Transverse colon (tissue), 3 donors: ENCODE data around the gene SOX4.

ENCODE experiments used
- CTCF ChIP-seq, 5 experiments: fragments of 200-600 bp in 3 of 5; fragments of 450-650 bp in 2 of 5; sonication (generic) in 3 of 5; IDR thresholded peaks; 1 replicate in 2 of 5; 2 replicates in 3 of 5; pipeline ENCODE4 v1.5.1; 2016 to 2017; ENCODE audit warnings: antibody characterized with exemption in 5 of 5, inconsistent platforms in 3 of 5, mild to moderate bottlenecking in 2 of 5, moderate library complexity in 1 of 5
- EP300 ChIP-seq: sonication (generic); formaldehyde crosslinking; IDR thresholded peaks from one replicate; pipeline ENCODE4 v1.6.1; 2017; ENCODE audit warnings: antibody characterized with exemption, low read depth
- POLR2A ChIP-seq: fragments of 450-650 bp; IDR thresholded peaks from one replicate; pipeline ENCODE4 v1.6.1; 2016; ENCODE audit warnings: antibody characterized with exemption, mild to moderate bottlenecking, moderate library complexity

- TF ChIP-seq CTCF (IDR thresholded peaks at IDR 0.05), result no peak
- TF ChIP-seq POLR2A, result no peak
- TF ChIP-seq EP300, result no peak
These were observed 43.3 kb downstream of the SOX4 start for GRCh38 chr6:21636876-21637275.
